IMR-90 (cell line): ENCODE measurements around the gene ZCCHC7. TPM values are rescaled to one million over a fixed set of nuclear protein-coding genes. Genes with fewer than 3 reads are reported as not detected.

Experiments
- ATAC-seq: fragments of 200-7000 bp; cut with Tn5 transposase; 2 replicates; pipeline ENCODE4 v1.9.1; 2020; ENCODE audit warnings: low read depth, mild to moderate bottlenecking, moderate library complexity
- BruUV-seq: library from RNA; stranded (reverse); fragments of 400-500 nt; replicated peaks from 2 replicates; lab custom pipeline; 2021; lab: Mats Ljungman, UMichigan
- CTCF ChIA-PET: fragments of 300-600 bp; formaldehyde crosslinking; extraction: SDS; loops from one replicate; lab custom pipeline; 2021; ENCODE audit warnings: antibody characterized with exemption; lab: Yijun Ruan, JAX
- POLR2A ChIA-PET: fragments of 300-600 bp; sonication (Branson Sonifier 250); formaldehyde crosslinking; loops from one replicate; lab custom pipeline; 2022; ENCODE audit warnings: antibody characterized with exemption; ENCODE audit not compliant: unreplicated experiment; lab: Charles Lee
- DNase-seq: peaks from one replicate; pipeline ENCODE4 v3.0.0; 2013
- H2AFZ ChIP-seq: replicated peaks from 2 replicates; pipeline ENCODE3; 2013; ENCODE audit warnings: low read length, mild to moderate bottlenecking; ENCODE audit not compliant: poor library complexity
- H2AK5ac ChIP-seq: 2 replicates; pipeline ENCODE4 v1.6.1; 2013; ENCODE audit warnings: low read depth, low read length, inconsistent platforms
- H2AK9ac ChIP-seq: replicated peaks from 2 replicates; pipeline ENCODE3; 2013; ENCODE audit warnings: mild to moderate bottlenecking, low read depth, low read length, moderate library complexity; ENCODE audit not compliant: poor library complexity
- H2BK120ac ChIP-seq: 2 replicates; pipeline ENCODE4 v1.6.1; 2013; ENCODE audit warnings: low read depth, low read length, inconsistent platforms
- H2BK15ac ChIP-seq: 3 replicates; pipeline ENCODE4 v1.6.1; 2013; ENCODE audit warnings: low read depth, low read length, inconsistent platforms
- H2BK20ac ChIP-seq: 2 replicates; pipeline ENCODE4 v1.6.1; 2013; ENCODE audit warnings: low read depth, mild to moderate bottlenecking, inconsistent platforms, low read length, moderate library complexity
- H2BK5ac ChIP-seq: 2 replicates; pipeline ENCODE4 v1.6.1; 2013; ENCODE audit warnings: mild to moderate bottlenecking, low read depth, low read length, inconsistent platforms; ENCODE audit not compliant: poor library complexity, severe bottlenecking
- H3K14ac ChIP-seq: replicated peaks from 2 replicates; pipeline ENCODE4 v1.6.1; 2013; ENCODE audit warnings: low read depth, low read length, inconsistent platforms
- H3K18ac ChIP-seq: 2 replicates; pipeline ENCODE4 v1.6.1; 2013; ENCODE audit warnings: low read depth, low read length, control low read depth
- H3K23ac ChIP-seq: 2 replicates; pipeline ENCODE4 v1.6.1; 2013; ENCODE audit warnings: low read depth, low read length, inconsistent platforms
- H3K27ac ChIP-seq: 2 replicates; pipeline ENCODE4 v1.5.1; 2013; ENCODE audit warnings: mild to moderate bottlenecking, control low read depth, low read length; ENCODE audit not compliant: insufficient read depth
- H3K27me3 ChIP-seq: 2 replicates; pipeline ENCODE4 v1.6.1; 2013; ENCODE audit warnings: low read length; ENCODE audit not compliant: control insufficient read depth, insufficient read depth
- H3K36me3 ChIP-seq: 2 replicates; pipeline ENCODE4 v1.6.1; 2013; ENCODE audit warnings: low read length, mixed read lengths; ENCODE audit not compliant: control insufficient read depth, insufficient read depth
- H3K4ac ChIP-seq: 2 replicates; pipeline ENCODE4 v1.6.1; 2013; ENCODE audit warnings: low read depth, low read length, inconsistent platforms
- H3K4me1 ChIP-seq: 2 replicates; pipeline ENCODE4 v1.6.1; 2013; ENCODE audit warnings: low read length, mixed read lengths; ENCODE audit not compliant: control insufficient read depth, insufficient read depth
- H3K4me2 ChIP-seq: 2 replicates; pipeline ENCODE4 v1.6.1; 2013; ENCODE audit warnings: low read depth, mild to moderate bottlenecking, control low read depth, low read length, moderate library complexity
- H3K4me3 ChIP-seq: 2 replicates; pipeline ENCODE4 v1.5.1; 2013; ENCODE audit warnings: low read depth, mild to moderate bottlenecking, control low read depth, low read length, moderate library complexity; ENCODE audit not compliant: insufficient read depth
- H3K56ac ChIP-seq: 2 replicates; pipeline ENCODE4 v1.6.1; 2013; ENCODE audit warnings: low read length, inconsistent platforms; ENCODE audit not compliant: insufficient read depth; ENCODE audit errors: extremely low read depth
- H3K79me1 ChIP-seq, 2 experiments: 2 replicates each; pipeline ENCODE4 v1.6.1; 2013; ENCODE audit warnings: low read length in 2 of 2, inconsistent platforms in 1 of 2, low read depth in 1 of 2
- H3K9ac ChIP-seq: 2 replicates; pipeline ENCODE4 v1.6.1; 2013; ENCODE audit warnings: low read depth, low read length, control low read depth
- H3K9me1 ChIP-seq: 2 replicates; pipeline ENCODE4 v1.6.1; 2013; ENCODE audit warnings: low read length, inconsistent platforms; ENCODE audit not compliant: insufficient read depth
- H3K9me3 ChIP-seq: 2 replicates; pipeline ENCODE4 v1.6.1; 2013; ENCODE audit warnings: low read length; ENCODE audit not compliant: control insufficient read depth, insufficient read depth
- H4K20me1 ChIP-seq: 2 replicates; pipeline ENCODE4 v1.6.1; 2013; ENCODE audit warnings: low read length, inconsistent platforms; ENCODE audit not compliant: insufficient read depth
- H4K5ac ChIP-seq: 2 replicates; pipeline ENCODE4 v1.6.1; 2013; ENCODE audit warnings: mild to moderate bottlenecking, low read depth, low read length, control low read depth
- H4K8ac ChIP-seq, 2 experiments: 2 replicates each; pipeline ENCODE4 v1.6.1; 2013; ENCODE audit warnings: low read depth in 2 of 2, low read length in 2 of 2, control low read depth in 1 of 2, inconsistent platforms in 1 of 2
- H4K91ac ChIP-seq: 2 replicates; pipeline ENCODE4 v1.6.1; 2013; ENCODE audit warnings: low read depth, low read length, inconsistent platforms; ENCODE audit not compliant: insufficient read depth
- BHLHE40 ChIP-seq: fragments of 150-350 bp; IDR thresholded peaks from 2 replicates; pipeline ENCODE4 v1.6.1; 2016; ENCODE audit warnings: mild to moderate bottlenecking, low read depth, low read length
- CEBPB ChIP-seq: IDR thresholded peaks from 2 replicates; pipeline ENCODE4 v1.6.1; 2012; ENCODE audit warnings: low read depth, low read length, improper control_type of control experiment
- CHD1 ChIP-seq: IDR thresholded peaks from 2 replicates; pipeline ENCODE4 v1.6.1; 2012; ENCODE audit warnings: low read depth, low read length, improper control_type of control experiment
- FOS ChIP-seq: fragments of 150-350 bp; IDR thresholded peaks from 2 replicates; pipeline ENCODE4 v1.6.1; 2016; ENCODE audit warnings: low read depth, low read length
- MAFK ChIP-seq: IDR thresholded peaks from 2 replicates; pipeline ENCODE4 v1.6.1; 2012; ENCODE audit warnings: low read depth, low read length, improper control_type of control experiment
- MXI1 ChIP-seq: IDR thresholded peaks from 2 replicates; pipeline ENCODE4 v1.6.1; 2012; ENCODE audit warnings: low read depth, mild to moderate bottlenecking, low read length, moderate library complexity, borderline replicate concordance
- NFE2L2 ChIP-seq: fragments of 150-350 bp; IDR thresholded peaks from 2 replicates; pipeline ENCODE4 v1.6.1; 2016; ENCODE audit warnings: low read depth, mild to moderate bottlenecking, low read length
- POLR2A ChIP-seq: IDR thresholded peaks from 2 replicates; pipeline ENCODE4 v1.6.1; 2012; ENCODE audit warnings: mild to moderate bottlenecking, low read depth, low read length
- RCOR1 ChIP-seq: IDR thresholded peaks from 2 replicates; pipeline ENCODE4 v1.6.1; 2012; ENCODE audit warnings: mild to moderate bottlenecking, low read length, improper control_type of control experiment; ENCODE audit not compliant: insufficient replicate concordance
- RFX5 ChIP-seq: IDR thresholded peaks from 2 replicates; pipeline ENCODE4 v1.8.0; 2012; ENCODE audit warnings: low read depth, mild to moderate bottlenecking, low read length, moderate library complexity
- SMC3 ChIP-seq: fragments of 150-350 bp; IDR thresholded peaks from 2 replicates; pipeline ENCODE4 v1.6.1; 2016; ENCODE audit warnings: low read depth, mild to moderate bottlenecking, antibody characterized with exemption, low read length, moderate library complexity
- USF2 ChIP-seq: fragments of 150-350 bp; IDR thresholded peaks from 2 replicates; pipeline ENCODE4 v1.6.1; 2017; ENCODE audit warnings: mild to moderate bottlenecking, antibody characterized with exemption, low read length, low read depth
- WGBS, 2 experiments: methylation state at CpG; one replicate each; pipeline versions ENCODE4 v1.1.5 to v1.1.7; 2013; ENCODE audit warnings: missing lambda C conversion rate in 2 of 2; ENCODE audit not compliant: insufficient read length in 1 of 2; ENCODE audit errors: extremely low coverage in 2 of 2; 5-methylcytosine and 5-hydroxymethylcytosine counted together
- dilution Hi-C: fragments of 300-500 bp; cut with HindIII; formaldehyde crosslinking; loops from one replicate; pipeline ENCODE4 v1.14.3; 2018; ENCODE audit warnings: low sequenced_read_pairs; ENCODE audit not compliant: unreplicated experiment
- in situ Hi-C: fragments of 300-500 bp; cut with MboI; formaldehyde crosslinking; loops from 3 replicates; pipeline ENCODE4 v1.14.3; 2019; ENCODE audit warnings: low sequenced_read_pairs, inconsistent platforms, mixed read lengths
- intact Hi-C: fragments of 100-400 bp; cut with micrococcal nuclease; formaldehyde crosslinking; loops from 2 replicates; pipeline ENCODE4 v1.10.0; 2022
- polyA plus RNA-seq, 3 experiments: library from polyadenylated mRNA; depleted of rRNA; stranded (reverse); fragments of >200 nt; gene quantifications; 2 replicates each; pipeline ENCODE4 v1.2.3, GENCODE V29; 2012; ENCODE audit warnings: low replicate concordance in 1 of 3
- total RNA-seq: library from RNA; depleted of rRNA; stranded (reverse); fragments of >200 nt; gene quantifications from 2 replicates; pipeline ENCODE4 v1.2.3, GENCODE V29; 2012
- TF ChIP-seq, protein P1 (sequence below): conservative IDR thresholded peaks from 2 replicates; pipeline ENCODE4 v1.5.1; 2012; ENCODE audit warnings: mild to moderate bottlenecking, low read depth, low read length, improper control_type of control experiment
- TF ChIP-seq, protein P2 (sequence below): fragments of 150-350 bp; IDR thresholded peaks from 2 replicates; pipeline ENCODE4 v1.6.1; 2016; ENCODE audit warnings: low read depth, mild to moderate bottlenecking, low read length, moderate library complexity, borderline replicate concordance

ZCCHC7 gene
- total and polyA plus RNA-seq, 2 of the 4 experiments (the other 2 are of a cell fraction) = 13.6 to 28.7 TPM

DNA sequence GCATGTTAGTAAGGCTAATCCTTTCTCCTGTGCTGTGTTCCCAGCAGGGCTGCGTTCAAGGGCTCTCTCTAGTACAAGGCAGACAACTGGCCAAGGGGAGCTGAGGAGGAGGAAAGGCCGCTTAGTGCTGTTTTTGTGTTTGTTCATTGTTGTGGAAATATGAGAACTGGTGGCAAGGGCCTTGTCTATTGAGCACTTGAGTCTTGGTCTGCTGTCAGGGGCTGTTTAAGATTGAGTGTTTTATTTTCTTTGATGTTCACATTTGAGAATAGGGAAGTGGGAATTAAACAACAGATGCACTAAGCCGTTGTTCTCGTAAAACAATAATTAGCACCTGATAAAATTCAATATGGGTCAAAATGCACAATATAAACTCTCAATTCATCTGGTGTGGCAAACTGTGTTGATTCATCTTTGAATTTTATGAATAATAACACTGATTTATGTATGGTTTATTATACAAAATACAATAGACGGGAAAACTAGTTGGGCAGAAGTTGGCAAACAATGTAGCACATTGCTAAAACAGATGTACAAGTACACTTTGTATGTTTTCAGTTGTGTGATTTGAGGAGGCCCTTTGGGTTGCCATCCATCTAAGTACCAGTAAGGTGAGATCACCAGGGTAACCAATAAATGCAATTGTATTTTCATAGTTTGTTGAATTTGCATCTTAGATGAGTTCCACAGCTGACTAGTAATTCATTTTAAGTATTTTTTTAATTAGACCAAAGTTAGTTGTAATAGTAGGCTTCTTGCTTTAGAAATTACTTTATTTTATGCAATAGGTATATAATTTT lies 204.5 kb downstream of the ZCCHC7 start (continued):
- no peak for TF ChIP-seq RCOR1
- no peak for TF ChIP-seq CEBPB

DNA sequence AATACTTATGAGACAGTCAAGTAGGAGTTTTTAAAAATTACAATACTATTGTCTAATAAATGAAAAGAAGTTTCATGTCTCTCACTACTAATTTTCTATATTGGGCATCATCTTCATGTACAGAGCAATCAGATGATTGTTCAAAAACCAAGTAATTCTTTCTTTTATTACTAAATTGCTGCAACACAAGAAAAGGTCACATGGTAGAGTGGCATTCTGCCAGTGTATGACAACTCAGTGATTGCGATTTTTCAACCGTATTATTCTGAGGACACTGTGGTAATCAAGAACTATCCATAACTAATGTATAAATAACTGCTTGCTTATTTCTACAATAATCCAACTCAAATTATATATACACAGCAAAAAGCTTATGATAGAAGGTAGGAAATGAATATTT lies 205.4 kb downstream of the ZCCHC7 start:
- Histone ChIP-seq H3K18ac (no peak overlapping the region), H4K91ac (no peak overlapping the region), H4K20me1 (no peaks in the 10 kb centered on the region), H2BK5ac (no peak overlapping the region), H4K8ac (no peak overlapping the region), H4K5ac (no peak overlapping the region), H2AK9ac (no peak overlapping the region), H3K79me1 (no peaks in the 10 kb centered on the region; a peak in 1 of 4 replicates), H3K14ac (no peak overlapping the region), H2AK5ac (no peak overlapping the region), H3K9ac (no peak overlapping the region), H3K9me3 (no peaks in the 10 kb centered on the region), H3K4me2 (no peak overlapping the region), H3K4ac (no peak overlapping the region), H2BK120ac (no peak overlapping the region), H3K9me1 (no peaks in the 10 kb centered on the region), H3K4me1 (no peaks in the 10 kb centered on the region), H3K27me3 (no peaks in the 10 kb centered on the region), H3K23ac (no peak overlapping the region), H2AFZ (no peak overlapping the region), H3K4me3 (no peak overlapping the region), H3K36me3 (no peaks in the 10 kb centered on the region), H3K27ac (no peak overlapping the region), H2BK20ac (no peak overlapping the region), H3K56ac (no peak overlapping the region), H2BK15ac (no peak overlapping the region)
- CTCF ChIA-PET = no interaction called here
- dilution Hi-C loops (no loop called here), intact Hi-C loops (loop anchor here (5.0 to 10.0 kb wide), 2 partner anchors 51 to 328 kb away; no protein-coding TSS in a partner anchor), in situ Hi-C loops (no loop called here)
- peak; percentile 7 for DNase-seq
- no peak for ATAC-seq
- no CpG with 5 or more reads among the region's 2 CpGs for WGBS, 2 experiments
- POLR2A ChIA-PET = no interaction called here
- BruUV-seq = no TSS peak
- TF ChIP-seq SMC3 (no peak), USF2 (no peak), MXI1 (no peak), POLR2A (no peak), RFX5 (no peak), MAFK (no peak), NFE2L2 (no peak), BHLHE40 (no peak), FOS (no peak), CHD1 (no peak)
- TF ChIP-seq, protein P1, sequence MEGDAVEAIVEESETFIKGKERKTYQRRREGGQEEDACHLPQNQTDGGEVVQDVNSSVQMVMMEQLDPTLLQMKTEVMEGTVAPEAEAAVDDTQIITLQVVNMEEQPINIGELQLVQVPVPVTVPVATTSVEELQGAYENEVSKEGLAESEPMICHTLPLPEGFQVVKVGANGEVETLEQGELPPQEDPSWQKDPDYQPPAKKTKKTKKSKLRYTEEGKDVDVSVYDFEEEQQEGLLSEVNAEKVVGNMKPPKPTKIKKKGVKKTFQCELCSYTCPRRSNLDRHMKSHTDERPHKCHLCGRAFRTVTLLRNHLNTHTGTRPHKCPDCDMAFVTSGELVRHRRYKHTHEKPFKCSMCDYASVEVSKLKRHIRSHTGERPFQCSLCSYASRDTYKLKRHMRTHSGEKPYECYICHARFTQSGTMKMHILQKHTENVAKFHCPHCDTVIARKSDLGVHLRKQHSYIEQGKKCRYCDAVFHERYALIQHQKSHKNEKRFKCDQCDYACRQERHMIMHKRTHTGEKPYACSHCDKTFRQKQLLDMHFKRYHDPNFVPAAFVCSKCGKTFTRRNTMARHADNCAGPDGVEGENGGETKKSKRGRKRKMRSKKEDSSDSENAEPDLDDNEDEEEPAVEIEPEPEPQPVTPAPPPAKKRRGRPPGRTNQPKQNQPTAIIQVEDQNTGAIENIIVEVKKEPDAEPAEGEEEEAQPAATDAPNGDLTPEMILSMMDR = no peak
- TF ChIP-seq, protein P2, sequence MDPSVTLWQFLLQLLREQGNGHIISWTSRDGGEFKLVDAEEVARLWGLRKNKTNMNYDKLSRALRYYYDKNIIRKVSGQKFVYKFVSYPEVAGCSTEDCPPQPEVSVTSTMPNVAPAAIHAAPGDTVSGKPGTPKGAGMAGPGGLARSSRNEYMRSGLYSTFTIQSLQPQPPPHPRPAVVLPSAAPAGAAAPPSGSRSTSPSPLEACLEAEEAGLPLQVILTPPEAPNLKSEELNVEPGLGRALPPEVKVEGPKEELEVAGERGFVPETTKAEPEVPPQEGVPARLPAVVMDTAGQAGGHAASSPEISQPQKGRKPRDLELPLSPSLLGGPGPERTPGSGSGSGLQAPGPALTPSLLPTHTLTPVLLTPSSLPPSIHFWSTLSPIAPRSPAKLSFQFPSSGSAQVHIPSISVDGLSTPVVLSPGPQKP = no peak
